ENCODE results near the gene SFXN3.
A peak's percentile ranks its signal among the peaks of the same experiment; 100 is the strongest.

Gene SFXN3

DNA sequence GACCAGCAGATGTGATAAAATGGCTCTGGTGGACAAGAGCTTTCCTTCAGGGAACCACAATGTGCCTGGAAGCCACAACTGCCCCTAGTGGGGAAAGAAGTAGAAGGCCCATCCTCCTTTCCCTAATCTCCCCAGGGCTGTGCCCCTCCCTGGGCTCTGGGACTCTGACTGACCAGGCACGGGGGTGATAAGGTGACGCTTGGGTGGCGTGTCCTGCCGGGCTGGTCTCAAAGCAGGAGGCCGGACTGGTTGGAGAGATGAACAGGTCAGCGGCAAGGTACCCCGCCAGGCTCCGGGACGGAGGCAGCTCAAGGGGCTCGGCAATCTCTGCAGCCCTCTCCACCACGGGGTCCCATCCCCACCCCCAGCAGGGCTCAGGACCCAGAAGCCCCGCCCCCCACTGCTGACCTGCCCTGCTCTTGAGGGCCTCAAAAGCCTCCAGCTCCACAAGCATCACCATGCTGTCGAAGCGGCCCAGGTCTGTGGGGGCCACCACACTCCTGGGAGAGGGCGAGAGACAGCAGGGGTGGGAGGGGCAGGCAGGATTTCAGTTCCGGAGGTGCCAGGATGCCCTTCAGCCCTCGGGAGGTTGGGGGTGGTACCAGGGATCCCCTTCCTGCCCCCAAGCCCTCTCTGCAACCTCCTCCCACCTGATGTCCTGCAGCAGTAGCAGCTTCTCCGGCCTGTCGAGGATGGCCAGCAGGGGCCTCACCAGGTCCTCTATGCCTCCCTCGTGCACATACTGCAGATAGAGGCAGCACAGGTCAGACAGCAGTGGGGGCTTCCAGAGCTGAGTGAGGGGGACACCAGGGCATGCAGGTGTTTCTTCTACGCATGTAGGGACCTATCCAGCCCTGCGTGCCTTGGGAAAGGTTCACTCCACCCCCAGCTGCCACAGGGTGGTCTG is 19.3 kb upstream of the SFXN3 start:
- peak; percentile 47 for DNase-seq (ENCODE audit: low read depth)
- peaks cover 29% of the 10 kb centered on the region for H3K4me1 ChIP-seq (ENCODE audit: control insufficient read depth, insufficient read depth, low read length)
- peaks cover 8% of the 10 kb centered on the region for H3K36me3 ChIP-seq (ENCODE audit: control insufficient read depth, insufficient read depth, low read length, severe bottlenecking)
- no peaks in the 10 kb centered on the region for H3K9me3 ChIP-seq (ENCODE audit: control insufficient read depth, low read length)
- H3K9ac ChIP-seq (ENCODE audit: low read length): no peak overlapping the region
- H3K4me3 ChIP-seq (ENCODE audit: low read length): no peak overlapping the region
- H3K27me3 ChIP-seq (replicated peaks; ENCODE audit: control insufficient read depth, insufficient read depth, low read length): no peaks in the 10 kb centered on the region

DNA sequence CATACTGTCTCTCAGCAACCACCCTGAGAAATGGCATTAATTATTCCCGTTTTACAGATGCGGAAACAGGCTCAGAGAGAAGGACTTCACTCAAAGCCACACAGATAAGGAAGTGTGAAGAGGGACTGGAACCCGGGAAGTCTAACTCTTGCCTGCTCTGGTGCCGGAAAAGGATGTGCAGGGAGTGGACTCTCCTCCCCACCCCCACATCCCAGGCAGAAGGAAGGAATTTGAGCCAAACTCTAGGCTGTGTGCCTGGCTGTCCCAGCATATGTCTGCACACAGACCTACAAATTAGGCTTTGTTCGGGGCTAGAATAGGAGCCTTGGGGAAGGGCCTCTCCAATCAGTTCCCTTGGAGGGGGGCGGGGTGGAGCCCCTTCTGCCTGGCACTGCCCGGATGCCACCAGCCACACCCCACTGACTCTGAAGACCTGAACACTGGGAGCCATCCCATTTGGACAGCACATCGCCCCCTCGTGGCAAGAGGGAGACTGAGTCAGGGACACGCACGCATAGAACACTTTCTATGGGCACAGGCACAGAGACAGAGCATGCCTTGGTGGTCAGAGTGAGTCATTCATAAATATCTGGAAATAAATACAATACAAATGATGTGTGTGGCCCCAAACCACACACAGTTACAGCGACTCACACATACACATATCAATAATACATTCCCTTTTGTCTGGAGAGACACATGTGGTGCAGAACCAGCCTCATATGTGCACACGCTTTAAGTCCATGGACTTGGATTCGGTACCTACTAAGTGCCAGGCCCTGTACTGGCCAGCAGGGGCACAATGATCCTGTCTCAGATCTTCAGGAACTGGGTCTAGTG is 18.3 kb upstream of the SFXN3 start:
- Histone ChIP-seq H3K36me3 (ENCODE audit: control insufficient read depth, insufficient read depth, low read length, severe bottlenecking) (no peaks in the 10 kb centered on the region), H3K4me3 (ENCODE audit: low read length) (peak overlapping the region; percentile 25), H3K27me3 (replicated peaks; ENCODE audit: control insufficient read depth, insufficient read depth, low read length) (no peaks in the 10 kb centered on the region), H3K4me1 (ENCODE audit: control insufficient read depth, insufficient read depth, low read length) (peaks cover 23% of the 10 kb centered on the region), H3K9me3 (ENCODE audit: control insufficient read depth, low read length) (no peaks in the 10 kb centered on the region), H3K9ac (ENCODE audit: low read length) (peak overlapping the region; percentile 50)
- peak; percentile 97 for DNase-seq (ENCODE audit: low read depth)

DNA sequence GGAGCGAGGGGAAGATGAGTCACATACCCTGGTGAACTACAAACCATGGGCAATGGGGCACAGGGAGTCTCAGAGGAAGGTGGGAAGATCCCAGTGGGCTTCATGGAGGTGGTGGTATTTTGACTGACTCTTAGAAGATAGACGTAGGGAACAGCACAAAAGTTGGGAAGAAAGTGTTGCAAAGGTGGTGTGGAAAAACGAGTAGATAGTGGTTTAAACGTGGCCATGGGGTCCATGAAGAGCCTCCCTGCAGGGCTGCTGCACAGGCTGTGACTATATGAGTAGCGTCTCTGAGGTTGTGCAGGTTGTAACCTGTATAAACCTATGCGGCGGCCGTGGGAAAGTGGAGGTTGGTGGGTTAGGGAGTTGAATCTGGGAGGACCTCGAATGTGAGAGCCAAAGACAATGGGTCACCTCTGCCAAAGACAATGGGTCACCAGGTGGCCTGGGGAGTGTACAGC is 17.6 kb upstream of the SFXN3 start:
- peak overlapping the region; percentile 36 for H3K9ac ChIP-seq (ENCODE audit: low read length)
- H3K4me1 ChIP-seq (ENCODE audit: control insufficient read depth, insufficient read depth, low read length): peaks cover 18% of the 10 kb centered on the region
- no peaks in the 10 kb centered on the region for H3K9me3 ChIP-seq (ENCODE audit: control insufficient read depth, low read length)
- H3K36me3 ChIP-seq (ENCODE audit: control insufficient read depth, insufficient read depth, low read length, severe bottlenecking): no peaks in the 10 kb centered on the region
- no peaks in the 10 kb centered on the region for H3K27me3 ChIP-seq (replicated peaks; ENCODE audit: control insufficient read depth, insufficient read depth, low read length)
- no peak for DNase-seq (ENCODE audit: low read depth)
- H3K4me3 ChIP-seq (ENCODE audit: low read length): peak overlapping the region; percentile 25

DNA sequence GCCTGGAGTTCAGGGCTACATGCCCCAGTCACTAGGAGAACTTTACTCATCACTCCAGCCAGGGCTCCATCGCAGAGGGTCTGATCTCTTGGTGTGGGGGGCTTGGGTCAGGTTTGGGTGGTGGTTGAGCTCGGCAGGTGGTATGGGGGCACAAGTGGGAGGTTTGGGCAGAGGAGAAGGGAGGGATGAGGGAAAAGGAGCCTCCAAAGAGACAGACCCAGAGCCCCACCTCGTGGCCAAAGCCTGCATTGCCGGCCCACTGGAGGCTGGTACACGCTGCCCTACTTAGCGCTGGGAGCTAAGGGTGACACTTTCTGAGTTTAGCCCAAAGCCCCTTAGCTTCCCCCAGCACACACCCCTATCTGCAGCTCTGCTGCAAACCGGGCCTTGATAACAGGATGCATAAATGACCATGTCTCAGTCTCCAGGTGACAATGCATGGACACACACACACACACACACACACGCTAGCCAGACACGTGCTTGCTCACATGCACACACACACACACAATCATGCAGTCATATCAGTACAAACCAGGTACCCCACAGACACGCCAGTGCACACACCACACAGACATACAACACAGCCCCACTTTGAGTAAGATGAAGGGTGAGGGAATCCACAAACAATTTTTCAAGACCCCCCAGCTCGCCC is 16.7 kb upstream of the SFXN3 start:
- DNase-seq (ENCODE audit: low read depth): peak; percentile 89
- H3K9me3 ChIP-seq (ENCODE audit: control insufficient read depth, low read length): no peaks in the 10 kb centered on the region
- no peaks in the 10 kb centered on the region for H3K36me3 ChIP-seq (ENCODE audit: control insufficient read depth, insufficient read depth, low read length, severe bottlenecking)
- H3K4me1 ChIP-seq (ENCODE audit: control insufficient read depth, insufficient read depth, low read length): peaks cover 18% of the 10 kb centered on the region
- peaks cover 4% of the 10 kb centered on the region for H3K27me3 ChIP-seq (replicated peaks; ENCODE audit: control insufficient read depth, insufficient read depth, low read length)
- H3K9ac ChIP-seq (ENCODE audit: low read length): no peak overlapping the region
- H3K4me3 ChIP-seq (ENCODE audit: low read length): no peak overlapping the region

DNA sequence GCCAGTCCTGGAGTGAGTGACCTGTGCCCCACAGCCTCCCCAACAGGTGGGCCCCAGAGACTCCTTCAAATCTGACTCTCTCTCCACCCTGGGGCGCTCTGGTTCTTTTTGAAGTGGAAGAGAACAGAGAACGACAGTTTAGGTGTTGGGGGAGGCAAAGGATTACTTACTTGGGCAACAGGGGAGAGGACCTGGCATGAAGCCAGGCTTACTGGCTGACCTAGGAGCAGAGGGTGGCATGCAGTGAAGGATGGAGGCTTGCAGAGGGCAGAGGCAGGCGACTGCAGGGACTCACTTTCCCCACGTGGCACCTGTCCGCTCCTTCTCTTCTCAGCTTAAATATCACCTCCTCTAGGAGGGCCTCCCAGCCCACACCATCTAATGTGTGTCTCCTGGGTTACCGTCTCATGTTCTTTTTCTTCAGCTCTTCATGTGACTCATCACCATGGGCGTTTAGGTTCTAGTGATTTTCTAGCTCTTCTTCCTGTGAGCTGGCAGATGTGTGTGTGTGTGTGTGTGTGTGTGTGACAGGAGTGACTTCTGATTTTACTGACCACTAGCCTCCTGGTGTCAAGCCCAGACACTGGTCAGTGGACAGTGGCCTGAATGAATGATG is 16.0 kb upstream of the SFXN3 start:
- peak; percentile 62 for DNase-seq (ENCODE audit: low read depth)
- Histone ChIP-seq H3K36me3 (ENCODE audit: control insufficient read depth, insufficient read depth, low read length, severe bottlenecking) (no peaks in the 10 kb centered on the region), H3K4me1 (ENCODE audit: control insufficient read depth, insufficient read depth, low read length) (peaks cover 18% of the 10 kb centered on the region), H3K9ac (ENCODE audit: low read length) (no peak overlapping the region), H3K9me3 (ENCODE audit: control insufficient read depth, low read length) (no peaks in the 10 kb centered on the region), H3K4me3 (ENCODE audit: low read length) (no peak overlapping the region), H3K27me3 (replicated peaks; ENCODE audit: control insufficient read depth, insufficient read depth, low read length) (peaks cover 4% of the 10 kb centered on the region)

DNA sequence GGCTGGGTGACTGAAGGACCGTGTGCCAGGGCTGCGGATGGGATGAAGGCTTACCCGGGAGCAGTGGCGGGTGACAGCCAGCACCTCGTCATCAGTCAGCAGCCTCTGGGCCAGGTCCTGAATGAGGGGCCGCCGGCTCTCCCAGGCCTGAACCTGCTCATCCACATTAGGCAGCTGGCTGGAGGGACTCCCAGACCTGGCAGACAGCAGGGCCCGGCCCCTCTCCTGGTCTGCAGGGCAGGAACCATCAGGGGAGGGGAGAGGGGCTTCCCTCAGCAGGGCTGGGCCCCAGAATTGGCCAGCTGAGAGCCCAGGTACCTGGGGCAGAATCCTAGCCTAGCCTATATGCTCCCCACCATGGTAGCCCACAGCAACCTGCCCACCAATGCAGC is 15.5 kb upstream of the SFXN3 start:
- peaks cover 4% of the 10 kb centered on the region for H3K27me3 ChIP-seq (replicated peaks; ENCODE audit: control insufficient read depth, insufficient read depth, low read length)
- peaks cover 18% of the 10 kb centered on the region for H3K4me1 ChIP-seq (ENCODE audit: control insufficient read depth, insufficient read depth, low read length)
- no peak overlapping the region for H3K9ac ChIP-seq (ENCODE audit: low read length)
- no peaks in the 10 kb centered on the region for H3K9me3 ChIP-seq (ENCODE audit: control insufficient read depth, low read length)
- no peak overlapping the region for H3K4me3 ChIP-seq (ENCODE audit: low read length)
- no peaks in the 10 kb centered on the region for H3K36me3 ChIP-seq (ENCODE audit: control insufficient read depth, insufficient read depth, low read length, severe bottlenecking)
- no peak for DNase-seq (ENCODE audit: low read depth)

DNA sequence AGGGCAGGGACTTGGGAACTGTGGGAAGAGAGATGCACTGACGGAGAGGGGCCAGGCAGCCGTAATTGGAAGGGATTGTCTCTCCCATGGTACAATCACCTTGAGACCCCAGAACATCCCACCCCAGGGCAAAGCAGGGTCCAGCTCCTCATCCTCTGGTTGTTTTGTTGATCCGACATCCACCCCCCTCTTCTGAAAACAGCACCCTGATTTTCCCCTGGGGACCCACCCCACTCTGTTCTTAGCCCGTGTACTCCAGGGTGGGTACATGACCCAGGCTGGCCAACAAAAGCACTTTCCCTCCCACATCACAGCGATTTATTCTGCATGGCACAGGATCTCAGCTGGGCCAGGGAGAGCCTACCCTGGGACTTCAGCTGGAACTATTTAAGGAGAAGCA is 14.2 kb upstream of the SFXN3 start:
- H3K36me3 ChIP-seq (ENCODE audit: control insufficient read depth, insufficient read depth, low read length, severe bottlenecking): no peaks in the 10 kb centered on the region
- H3K4me1 ChIP-seq (ENCODE audit: control insufficient read depth, insufficient read depth, low read length): peaks cover 18% of the 10 kb centered on the region
- H3K27me3 ChIP-seq (replicated peaks; ENCODE audit: control insufficient read depth, insufficient read depth, low read length): peaks cover 4% of the 10 kb centered on the region
- H3K9me3 ChIP-seq (ENCODE audit: control insufficient read depth, low read length): no peaks in the 10 kb centered on the region
- no peak for DNase-seq (ENCODE audit: low read depth)
- H3K4me3 ChIP-seq (ENCODE audit: low read length): no peak overlapping the region
- no peak overlapping the region for H3K9ac ChIP-seq (ENCODE audit: low read length)

DNA sequence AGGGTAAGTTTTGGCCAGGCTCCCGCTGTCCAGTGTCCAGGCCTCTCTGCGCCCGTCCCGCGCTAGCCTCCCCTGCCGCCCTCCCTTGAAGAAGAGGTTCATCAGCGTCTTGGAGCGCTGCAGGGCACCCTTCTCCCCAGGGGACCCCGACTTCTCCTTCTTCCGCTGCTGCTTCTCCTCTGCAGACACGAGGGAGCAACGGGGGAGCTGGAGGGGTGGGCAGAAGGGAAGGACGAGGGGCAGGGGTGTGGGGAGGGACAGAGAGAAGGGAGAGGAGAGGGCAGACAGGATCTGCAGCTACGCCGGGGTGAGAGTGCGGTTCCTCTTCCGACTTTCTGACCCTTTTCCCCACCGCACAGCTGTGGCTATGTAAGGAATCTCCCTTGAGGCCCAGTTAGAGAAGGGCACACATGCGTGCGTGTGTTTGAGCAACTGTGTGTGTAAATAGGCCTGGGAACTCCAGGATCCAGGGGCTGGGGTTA is 12.9 kb upstream of the SFXN3 start:
- no peaks in the 10 kb centered on the region for H3K9me3 ChIP-seq (ENCODE audit: control insufficient read depth, low read length)
- peaks cover 10% of the 10 kb centered on the region for H3K4me1 ChIP-seq (ENCODE audit: control insufficient read depth, insufficient read depth, low read length)
- no peaks in the 10 kb centered on the region for H3K36me3 ChIP-seq (ENCODE audit: control insufficient read depth, insufficient read depth, low read length, severe bottlenecking)
- peaks cover 4% of the 10 kb centered on the region for H3K27me3 ChIP-seq (replicated peaks; ENCODE audit: control insufficient read depth, insufficient read depth, low read length)
- H3K9ac ChIP-seq (ENCODE audit: low read length): no peak overlapping the region
- no peak for DNase-seq (ENCODE audit: low read depth)
- H3K4me3 ChIP-seq (ENCODE audit: low read length): no peak overlapping the region

DNA sequence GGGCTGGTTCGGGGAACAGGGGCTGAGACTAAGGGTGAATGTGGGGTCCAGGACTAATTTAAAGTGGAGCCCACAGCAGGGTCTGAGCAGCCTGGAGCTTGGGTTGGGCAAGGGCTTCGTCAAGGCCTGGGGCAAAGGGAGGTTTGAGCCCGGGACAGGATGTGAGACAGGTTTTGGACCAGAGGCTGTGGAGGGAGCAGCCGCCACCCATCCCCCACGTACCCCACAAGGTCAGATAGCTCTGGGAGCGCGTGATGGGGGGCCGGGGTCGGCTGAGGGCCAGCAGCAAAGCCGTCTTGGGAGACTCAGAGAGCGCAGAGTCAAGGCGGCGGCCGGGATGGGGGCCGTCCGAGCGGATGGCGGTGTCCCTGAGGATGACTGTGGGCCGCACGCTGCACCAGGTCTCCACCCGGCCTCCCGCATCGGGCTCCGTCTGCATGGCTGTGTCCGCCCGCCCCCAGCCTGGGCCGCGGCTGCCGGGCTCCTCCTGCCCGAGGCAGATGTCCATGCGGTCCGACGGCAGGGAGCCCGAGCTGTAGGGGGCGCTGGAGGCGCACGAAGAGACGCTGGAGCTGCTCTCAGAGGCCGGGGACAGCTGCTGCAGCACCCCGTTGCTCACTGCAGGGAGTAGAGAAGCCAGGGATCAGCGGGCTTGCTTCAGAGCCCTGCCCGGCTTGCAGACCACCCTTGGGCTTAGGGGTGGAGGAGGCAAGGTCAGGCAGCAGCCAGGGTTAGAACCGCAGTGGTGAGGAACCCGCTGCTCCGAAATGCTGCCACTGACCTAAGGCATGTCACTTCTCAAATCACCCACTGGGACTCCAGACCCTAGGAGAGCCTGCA is 12.2 kb upstream of the SFXN3 start:
- Histone ChIP-seq H3K4me1 (ENCODE audit: control insufficient read depth, insufficient read depth, low read length) (peaks cover 5% of the 10 kb centered on the region), H3K4me3 (ENCODE audit: low read length) (no peak overlapping the region), H3K36me3 (ENCODE audit: control insufficient read depth, insufficient read depth, low read length, severe bottlenecking) (no peaks in the 10 kb centered on the region), H3K27me3 (replicated peaks; ENCODE audit: control insufficient read depth, insufficient read depth, low read length) (peaks cover 6% of the 10 kb centered on the region), H3K9ac (ENCODE audit: low read length) (peak overlapping the region; percentile 39), H3K9me3 (ENCODE audit: control insufficient read depth, low read length) (no peaks in the 10 kb centered on the region)
- peak; percentile 90 for DNase-seq (ENCODE audit: low read depth)

DNA sequence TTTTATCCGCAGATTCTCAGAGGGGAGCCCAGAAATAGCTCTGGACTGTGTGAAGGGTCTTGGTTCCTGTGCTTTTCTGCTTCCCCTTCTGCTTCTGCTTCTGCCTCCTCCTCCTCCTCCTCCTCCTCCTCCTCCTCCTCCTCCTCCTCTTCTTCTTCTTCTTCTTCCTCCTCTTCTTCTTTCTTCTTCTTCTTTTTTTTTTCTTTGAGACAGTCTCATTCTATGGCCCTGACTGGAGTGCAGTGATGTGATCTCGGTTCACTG is 11.7 kb upstream of the SFXN3 start:
- no peak overlapping the region for H3K9ac ChIP-seq (ENCODE audit: low read length)
- H3K9me3 ChIP-seq (ENCODE audit: control insufficient read depth, low read length): no peaks in the 10 kb centered on the region
- peaks cover 5% of the 10 kb centered on the region for H3K4me1 ChIP-seq (ENCODE audit: control insufficient read depth, insufficient read depth, low read length)
- no peak overlapping the region for H3K4me3 ChIP-seq (ENCODE audit: low read length)
- peaks cover 6% of the 10 kb centered on the region for H3K27me3 ChIP-seq (replicated peaks; ENCODE audit: control insufficient read depth, insufficient read depth, low read length)
- H3K36me3 ChIP-seq (ENCODE audit: control insufficient read depth, insufficient read depth, low read length, severe bottlenecking): no peaks in the 10 kb centered on the region
- no peak for DNase-seq (ENCODE audit: low read depth)

All from adipocyte (in vitro differentiated cells).